Chondrocyte (in vitro differentiated cells): ENCODE data around the gene PDE2A. TPM values are rescaled to one million over a fixed set of nuclear protein-coding genes. Genes with fewer than 3 reads are reported as not detected.

Experiments used
- DNase-seq: peaks from one replicate; pipeline ENCODE4 v3.0.0; 2021; ENCODE audit warnings: mixed read lengths, low spot score
- H3K27ac Mint-ChIP-seq: one replicate; pipeline ENCODE4 v1.8.0; 2021; ENCODE audit warnings: mild to moderate bottlenecking, moderate library complexity, mixed read lengths; ENCODE audit not compliant: unreplicated experiment
- H3K27me3 Mint-ChIP-seq: 2 replicates; pipeline ENCODE4 v1.8.0; 2021; ENCODE audit warnings: low read depth, mixed read lengths
- H3K36me3 Mint-ChIP-seq: 2 replicates; pipeline ENCODE4 v1.8.0; 2021; ENCODE audit warnings: low read depth, mixed read lengths
- H3K4me1 Mint-ChIP-seq: 2 replicates; pipeline ENCODE4 v1.8.0; 2021; ENCODE audit warnings: low read depth, mild to moderate bottlenecking, mixed read lengths
- H3K4me3 Mint-ChIP-seq: one replicate; pipeline ENCODE4 v1.8.0; 2021; ENCODE audit warnings: mild to moderate bottlenecking, moderate library complexity, mixed read lengths; ENCODE audit not compliant: unreplicated experiment
- H3K9me3 Mint-ChIP-seq: 2 replicates; pipeline ENCODE4 v1.8.0; 2021; ENCODE audit warnings: low read depth, mixed read lengths
- CTCF ChIP-seq: fragments of 200-600 bp; sonication (generic); IDR thresholded peaks from 2 replicates; pipeline ENCODE4 v1.5.0; 2021; ENCODE audit warnings: antibody characterized with exemption, mild to moderate bottlenecking, moderate library complexity
- total RNA-seq: library from RNA; stranded (reverse); gene quantifications from 3 replicates; pipeline ENCODE4 v1.2.1, GENCODE V29; 2021

Gene PDE2A
- total RNA-seq, 1 donor from 2014 or later: not detected

GRCh38 chr11:72579816-72580641 lies 94.2 kb downstream of the PDE2A start:
- H3K27me3 Mint-ChIP-seq: peaks cover 35% of the 10 kb centered on the region
- H3K4me1 Mint-ChIP-seq: peaks cover 4% of the 10 kb centered on the region
- H3K4me3 Mint-ChIP-seq: no peak overlapping the region
- DNase-seq: peak; percentile 34
- H3K36me3 Mint-ChIP-seq: no peaks in the 10 kb centered on the region
- no peaks in the 10 kb centered on the region for H3K9me3 Mint-ChIP-seq
- H3K27ac Mint-ChIP-seq: no peak overlapping the region
- TF ChIP-seq CTCF: no peak

DNA sequence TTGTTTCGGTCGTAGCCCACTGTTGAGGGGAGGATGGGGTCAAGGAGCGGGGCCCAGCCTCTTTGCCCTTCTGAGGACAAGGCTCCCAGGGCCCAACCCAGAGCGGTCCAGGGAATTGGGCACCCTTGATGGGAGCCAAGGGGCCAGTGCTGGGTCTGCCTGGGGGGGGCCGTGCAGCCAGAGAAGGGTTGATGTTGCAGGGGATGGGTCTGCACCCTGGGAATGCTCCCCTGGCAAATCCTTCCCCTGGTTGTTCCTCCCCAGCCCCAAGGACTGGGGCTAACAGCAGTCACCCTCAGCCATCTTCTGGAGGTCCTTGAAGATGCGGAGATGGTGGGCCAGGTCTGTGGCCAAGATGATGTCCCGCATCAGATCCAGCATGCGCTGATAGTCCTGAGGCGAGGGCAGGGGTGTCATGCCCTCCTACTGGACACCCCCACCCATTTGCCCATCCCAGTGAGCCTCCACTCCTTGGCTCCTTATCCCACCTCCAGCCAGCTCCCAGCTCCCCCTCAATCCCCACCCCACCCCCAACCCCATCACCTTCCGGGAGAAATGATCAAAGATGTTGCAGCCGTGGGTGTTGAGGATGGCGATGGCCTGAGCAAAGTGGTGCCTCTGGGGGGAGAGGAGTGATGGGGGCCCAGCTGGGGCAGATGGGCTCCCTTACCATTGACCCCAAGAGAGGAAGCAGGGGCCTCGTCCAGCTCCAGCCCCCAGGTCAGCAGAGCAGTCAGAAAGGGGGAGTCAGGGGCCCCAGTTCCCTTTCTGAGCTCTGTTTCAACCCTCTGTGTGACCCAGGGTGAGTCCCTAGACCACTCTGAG lies 95.0 kb downstream of the PDE2A start:
- no peak overlapping the region for H3K27ac Mint-ChIP-seq
- H3K4me1 Mint-ChIP-seq: no peaks in the 10 kb centered on the region
- no peak for TF ChIP-seq CTCF
- H3K9me3 Mint-ChIP-seq: no peaks in the 10 kb centered on the region
- H3K27me3 Mint-ChIP-seq: peaks cover 38% of the 10 kb centered on the region
- no peak overlapping the region for H3K4me3 Mint-ChIP-seq
- no peaks in the 10 kb centered on the region for H3K36me3 Mint-ChIP-seq
- DNase-seq: peak; percentile 47

DNA sequence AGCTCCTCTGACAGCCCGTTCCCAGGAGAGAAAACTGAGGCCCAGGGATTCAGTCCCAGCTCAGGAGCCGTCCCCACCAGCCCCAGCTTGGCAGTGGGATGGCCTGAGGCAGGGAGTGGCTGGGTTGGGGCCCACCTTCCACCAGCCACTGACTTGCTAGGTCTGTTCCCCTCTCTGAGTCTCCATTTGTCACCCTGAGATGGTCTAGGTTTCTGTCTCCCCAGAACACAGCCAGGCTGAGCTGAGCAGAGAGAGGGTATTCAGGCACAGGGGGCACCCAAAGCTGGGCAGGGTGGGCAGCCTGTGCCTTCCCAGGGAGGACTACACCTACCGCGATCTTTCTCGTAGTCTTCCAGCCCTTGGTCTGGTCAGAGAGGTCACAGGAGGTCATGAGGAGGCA lies 95.7 kb downstream of the PDE2A start:
- no peak overlapping the region for H3K27ac Mint-ChIP-seq
- peaks cover 37% of the 10 kb centered on the region for H3K27me3 Mint-ChIP-seq
- no peak for TF ChIP-seq CTCF
- H3K4me3 Mint-ChIP-seq: no peak overlapping the region
- no peaks in the 10 kb centered on the region for H3K36me3 Mint-ChIP-seq
- DNase-seq: peak; percentile 33
- H3K9me3 Mint-ChIP-seq: no peaks in the 10 kb centered on the region
- H3K4me1 Mint-ChIP-seq: peaks cover 1% of the 10 kb centered on the region

GRCh38 chr11:72578051-72578450 lies 96.2 kb downstream of the PDE2A start:
- Mint-ChIP-seq H3K4me1 (peaks cover 3% of the 10 kb centered on the region), H3K9me3 (no peaks in the 10 kb centered on the region), H3K36me3 (no peaks in the 10 kb centered on the region), H3K4me3 (no peak overlapping the region), H3K27me3 (peaks cover 39% of the 10 kb centered on the region), H3K27ac (no peak overlapping the region)
- peak; percentile 60 for DNase-seq
- TF ChIP-seq CTCF: no peak

DNA sequence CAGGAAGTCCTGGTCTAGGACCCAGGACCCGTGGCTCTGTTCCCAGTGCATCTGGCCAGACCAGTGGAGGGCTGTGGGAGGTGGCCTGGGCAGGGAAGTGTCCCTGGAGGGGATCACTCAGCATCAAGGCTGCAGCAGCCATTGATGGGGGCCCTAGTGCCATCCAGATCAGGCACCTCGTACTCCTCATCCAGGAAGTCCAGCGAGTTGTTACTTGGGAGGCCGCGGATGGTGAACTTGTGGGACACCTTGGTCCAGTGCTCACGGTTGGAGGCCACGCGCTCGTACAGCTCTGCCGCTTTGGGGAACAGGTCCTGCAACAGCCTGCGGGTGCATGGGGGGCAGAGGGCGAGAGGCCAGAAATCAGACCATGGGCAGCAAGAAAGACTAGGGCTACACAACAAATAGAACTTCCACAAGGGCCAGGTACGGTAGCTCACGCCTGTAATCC lies 96.9 kb downstream of the PDE2A start:
- no peak for TF ChIP-seq CTCF
- Mint-ChIP-seq H3K4me3 (no peak overlapping the region), H3K27me3 (peaks cover 33% of the 10 kb centered on the region), H3K4me1 (peaks cover 3% of the 10 kb centered on the region), H3K9me3 (no peaks in the 10 kb centered on the region), H3K27ac (no peak overlapping the region), H3K36me3 (no peaks in the 10 kb centered on the region)
- DNase-seq: peak; percentile 64
